Activated T-helper 1 cell treated with Interleukin-2 at 50 U/mL for 16 hours (primary cell): ENCODE data around the gene KRT20.

ENCODE experiments used
- DNase-seq: peaks from one replicate; pipeline ENCODE4 v3.0.0-alpha.2; 2020; ENCODE audit warnings: low read depth

KRT20 gene

GRCh38 chr17:40852364-40852763, 32.7 kb downstream of the KRT20 start:
- no peak for DNase-seq

DNA sequence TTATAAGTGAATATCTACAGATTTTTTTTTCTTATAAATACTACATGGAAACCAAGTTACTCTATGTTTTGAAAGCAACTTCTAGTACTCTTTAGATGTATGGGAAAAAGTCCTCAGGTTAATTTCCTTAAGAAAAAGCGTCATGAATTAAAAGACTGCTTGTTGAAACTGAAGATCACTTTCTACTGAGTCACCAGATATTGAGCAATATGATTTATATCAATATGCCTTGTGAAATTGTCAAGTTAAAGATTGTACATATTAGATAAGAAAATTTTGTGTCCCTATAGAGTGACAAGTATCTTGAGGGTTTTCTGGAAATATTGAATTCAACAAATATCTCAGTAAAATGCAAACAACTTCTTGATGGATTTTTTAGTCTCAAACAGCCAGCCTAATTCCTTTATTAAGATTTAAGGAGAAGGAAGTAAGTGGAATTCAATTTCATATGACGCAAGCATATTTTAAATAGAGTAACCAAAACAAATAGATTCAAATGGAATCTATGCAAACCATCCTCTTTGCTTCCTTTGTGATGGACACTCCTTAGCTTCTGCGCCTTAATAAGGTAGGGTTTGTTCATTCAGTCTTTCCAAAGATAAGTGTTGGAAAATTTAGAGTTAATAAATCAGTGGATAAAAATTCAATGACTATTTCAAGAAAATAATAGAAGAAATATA, 34.6 kb downstream of the KRT20 start:
- no peak for DNase-seq

GRCh38 chr17:40849723-40850122, 35.3 kb downstream of the KRT20 start:
- no peak for DNase-seq

DNA sequence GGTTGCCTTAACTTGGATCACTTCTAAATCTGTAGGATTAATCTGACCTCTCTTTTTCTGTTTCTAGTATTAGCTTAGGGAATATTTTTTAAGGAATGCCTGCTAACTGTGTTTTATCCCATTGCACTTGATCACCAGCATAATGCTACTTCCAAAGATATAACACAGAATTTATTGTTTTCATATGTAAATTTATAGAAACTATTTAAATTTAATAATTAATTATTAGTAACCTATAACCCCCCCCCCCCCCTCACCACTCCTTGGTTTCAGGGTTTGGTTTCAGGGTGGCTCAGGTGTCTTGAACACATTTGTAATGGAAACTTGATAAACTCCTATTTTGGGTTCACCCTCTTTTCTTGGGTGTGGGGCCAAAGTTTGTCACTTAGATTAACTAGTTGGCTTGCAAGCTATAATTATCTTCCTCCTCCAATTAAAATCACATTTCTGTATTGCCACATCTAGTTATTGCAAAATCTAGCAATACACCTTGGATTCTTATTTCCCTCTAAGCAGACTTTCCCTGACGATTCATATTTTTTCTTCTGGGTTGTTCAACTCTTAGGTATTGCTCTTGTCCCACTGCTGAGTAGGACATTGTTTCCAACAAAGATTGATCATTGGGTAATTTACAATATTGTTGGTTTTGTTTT, 36.3 kb downstream of the KRT20 start:
- DNase-seq = no peak

DNA sequence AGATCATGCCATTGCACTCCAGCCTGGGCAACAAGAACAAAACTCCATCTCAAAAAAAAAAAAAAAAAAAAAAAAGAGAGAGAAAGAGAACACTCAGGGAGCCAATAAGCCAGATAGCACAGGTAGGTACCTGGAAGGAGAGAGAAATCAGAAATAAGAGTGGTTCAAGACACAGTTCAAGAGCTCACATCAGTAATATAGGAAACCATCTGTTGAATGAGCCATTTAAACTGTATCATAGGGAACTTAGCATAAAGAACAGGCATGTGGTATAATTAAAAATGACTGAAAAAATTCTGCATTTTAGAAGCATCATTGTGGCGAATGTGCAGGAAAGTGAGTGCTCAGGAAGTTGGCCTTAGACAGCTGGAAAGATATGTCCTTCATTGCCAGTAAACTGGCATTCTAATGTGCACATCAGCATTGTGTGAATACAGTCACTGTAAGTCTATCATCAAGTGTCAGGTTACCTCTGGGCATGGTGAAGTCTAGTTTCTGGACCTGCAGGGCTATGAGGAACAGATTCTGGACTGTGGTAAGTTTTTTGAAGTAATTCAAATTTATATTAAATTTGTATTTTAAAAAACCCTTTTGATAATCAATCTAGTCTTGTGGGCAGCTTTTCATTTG, 38.4 kb downstream of the KRT20 start:
- DNase-seq = no peak

DNA sequence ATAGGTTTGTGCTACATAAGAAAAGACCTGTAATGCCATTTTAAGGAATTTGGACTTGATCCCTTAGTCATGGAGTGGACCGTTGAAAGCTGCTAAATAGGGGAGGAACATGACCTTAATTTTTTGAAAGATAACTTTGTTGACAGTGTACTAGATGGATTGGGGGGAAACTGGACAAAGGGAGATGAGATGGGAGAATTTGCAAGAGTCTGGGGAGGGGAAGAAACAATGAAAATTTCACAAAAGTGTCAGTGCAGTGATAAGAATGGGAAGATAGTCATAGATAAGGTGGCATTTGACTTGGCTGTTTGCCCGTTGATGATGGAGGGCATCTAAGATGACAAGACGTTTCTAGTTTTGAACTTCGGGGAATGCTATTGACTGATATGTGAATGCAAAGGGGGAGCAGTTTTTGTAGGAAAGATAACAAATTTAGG, 40.4 kb downstream of the KRT20 start:
- DNase-seq = no peak

DNA sequence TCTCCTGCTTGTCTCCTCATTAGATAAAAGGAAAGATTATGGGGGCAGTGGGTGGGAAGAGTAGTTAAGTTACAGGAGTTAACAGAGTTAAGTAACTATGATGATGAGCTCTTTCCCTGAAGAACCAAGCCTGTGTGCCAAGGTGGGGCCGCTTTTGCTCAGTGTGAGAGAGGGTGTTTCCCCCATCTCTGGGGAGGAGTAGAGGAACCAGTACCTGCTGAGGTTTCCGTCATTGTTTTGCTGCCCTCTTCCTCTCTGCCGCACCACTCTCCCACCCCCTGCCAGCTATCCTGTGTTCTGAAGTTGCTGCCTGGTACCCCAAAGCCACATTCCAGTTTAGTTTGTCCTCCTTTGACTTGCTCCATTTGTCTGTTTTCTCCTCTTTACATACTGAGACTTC, 41.8 kb downstream of the KRT20 start:
- no peak for DNase-seq

DNA sequence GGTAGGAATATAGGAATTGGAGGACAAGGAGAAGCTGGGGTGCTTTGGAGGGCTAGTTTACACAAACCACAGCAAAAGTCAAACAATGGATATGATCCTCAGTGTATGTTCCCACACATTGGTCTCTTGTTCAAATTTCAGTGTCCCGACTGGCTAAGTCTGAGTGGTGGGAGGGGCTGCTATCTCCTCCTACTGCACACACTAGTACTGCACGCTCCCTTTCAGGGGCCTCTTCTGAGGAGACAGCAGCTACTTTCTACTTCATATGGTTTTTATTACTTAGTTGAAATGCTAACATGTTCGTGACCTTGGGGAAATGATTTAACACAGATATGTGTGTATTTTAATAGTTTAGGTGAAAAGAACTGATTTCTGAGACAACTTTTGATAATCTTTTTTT, 43.8 kb downstream of the KRT20 start:
- DNase-seq = no peak

DNA sequence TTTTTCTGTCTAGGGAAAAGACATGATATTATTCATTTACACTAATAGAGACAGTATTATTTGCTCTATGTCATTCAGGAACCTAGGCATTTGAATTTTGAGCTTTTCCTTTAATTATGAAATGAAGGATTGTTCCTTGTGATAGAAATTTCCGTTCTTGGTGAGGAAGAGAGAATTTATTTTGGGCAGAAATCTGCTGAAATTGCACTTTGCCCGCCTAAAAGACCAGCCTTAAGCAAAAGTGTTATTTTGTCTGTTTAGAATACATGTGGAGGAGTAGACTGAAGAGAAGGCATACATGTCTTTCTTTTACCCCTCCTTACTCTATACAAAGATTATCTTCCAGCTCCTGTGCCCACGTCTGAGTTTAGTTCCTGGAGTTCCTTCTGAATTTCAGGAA, 45.8 kb downstream of the KRT20 start:
- DNase-seq = no peak

DNA sequence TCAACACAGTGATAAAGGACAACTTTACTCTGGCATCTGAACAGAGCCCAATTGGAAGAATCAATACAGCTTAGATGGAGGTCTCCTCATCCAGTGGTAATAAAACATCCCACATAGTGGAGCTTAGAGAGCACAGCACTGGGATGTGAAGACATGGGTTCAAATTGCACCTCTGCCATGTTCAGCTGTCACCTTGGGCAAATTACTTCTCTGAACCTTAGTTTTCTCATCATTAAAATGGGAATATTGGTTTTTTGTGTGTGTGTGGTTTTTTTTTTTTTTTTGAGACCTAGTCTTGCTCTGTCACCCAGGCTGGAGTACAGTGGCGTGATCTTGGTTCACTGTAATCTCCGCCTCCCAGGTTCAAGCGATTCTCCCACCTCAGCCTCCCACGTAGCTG, 49.0 kb downstream of the KRT20 start:
- no peak for DNase-seq

DNA sequence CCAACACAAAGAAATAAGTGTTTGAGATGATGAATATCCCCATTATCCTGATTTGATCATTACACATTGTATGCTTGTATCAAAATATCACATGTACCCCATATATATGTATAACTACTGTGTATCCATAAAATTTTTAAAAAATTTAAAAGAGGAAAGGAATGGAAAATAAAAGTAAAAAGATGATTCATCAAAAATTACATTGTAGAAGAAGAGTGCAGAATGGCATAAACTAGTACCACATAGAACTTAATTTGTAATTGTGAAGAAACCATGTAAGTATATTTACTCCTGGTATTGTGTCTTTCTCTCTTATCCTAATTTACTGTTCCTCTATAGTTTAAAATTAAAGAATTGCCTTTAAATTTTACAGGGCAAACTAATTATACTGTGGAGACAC, 51.2 kb downstream of the KRT20 start:
- no peak for DNase-seq

- no peak for DNase-seq
Observed at GRCh38 chr17:40832840-40833239, 52.2 kb downstream of the KRT20 start.

DNA sequence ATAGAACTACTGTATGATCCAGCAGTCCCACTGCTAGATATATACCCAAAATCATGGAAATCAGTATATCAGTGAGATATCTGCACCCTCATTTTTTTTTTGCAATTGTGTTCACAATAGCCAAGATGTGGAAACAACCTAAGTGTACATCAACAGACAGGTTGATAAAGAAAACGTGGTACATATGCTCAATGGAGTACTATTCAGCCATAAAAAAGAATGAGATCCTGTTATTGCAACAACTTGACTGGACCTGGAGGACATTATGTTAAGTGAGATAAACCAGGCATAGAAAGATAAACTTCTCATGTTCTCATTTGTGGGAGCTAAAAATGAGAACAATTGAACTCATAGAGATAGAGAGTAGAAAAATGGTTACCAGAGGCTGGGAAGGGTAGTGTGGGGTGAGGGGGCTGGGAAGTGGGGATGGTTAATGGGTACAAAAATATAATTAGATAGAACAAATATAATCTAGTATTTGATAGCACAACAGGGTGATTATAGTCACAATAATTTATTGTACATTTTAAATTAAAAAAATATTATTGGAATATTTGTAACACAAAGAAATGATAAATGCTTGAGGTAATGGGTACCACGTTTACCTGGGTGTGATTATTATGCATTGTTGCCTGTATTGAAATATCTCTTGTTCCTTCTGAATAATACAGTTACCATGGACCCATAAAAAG, 54.8 kb downstream of the KRT20 start:
- DNase-seq = no peak

DNA sequence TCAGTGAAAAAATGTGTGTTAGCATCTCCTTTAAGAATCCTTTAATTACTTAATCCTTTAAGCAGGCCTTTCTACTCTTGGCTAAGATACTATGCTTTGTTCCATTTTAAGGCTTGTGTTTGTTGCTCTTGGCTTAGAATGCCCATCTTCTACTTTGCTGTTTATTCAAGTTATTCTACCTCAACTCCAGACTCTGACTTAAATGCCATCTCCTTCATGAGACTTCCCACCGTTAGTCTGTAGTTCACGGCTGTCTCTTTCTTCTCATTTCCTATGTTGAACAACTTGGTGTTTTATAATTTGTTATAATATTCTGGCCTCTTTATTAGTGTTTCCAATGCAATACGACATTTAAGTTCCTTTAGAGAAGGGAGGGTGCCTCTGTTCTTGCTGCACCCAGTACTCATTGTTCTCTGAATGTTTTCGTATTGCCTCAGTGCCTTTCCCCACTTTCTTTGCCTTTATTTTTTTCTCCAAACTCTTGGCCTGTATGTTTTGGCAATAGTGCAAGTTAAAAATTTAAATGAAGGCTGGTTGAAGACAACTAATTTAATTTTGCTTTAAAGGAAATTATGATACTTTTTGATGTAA, 56.5 kb downstream of the KRT20 start:
- DNase-seq = no peak

GRCh38 chr17:40827746-40828453, 57.1 kb downstream of the KRT20 start:
- no peak for DNase-seq
